Measurements from ENCODE around the gene SLC28A3. TPM values are rescaled to one million over a fixed set of nuclear protein-coding genes. Genes with fewer than 3 reads are reported as not detected.

Gene SLC28A3
- total RNA-seq, 4 donors from 2014 or later, result 0.23 TPM; not detected in 3

DNA sequence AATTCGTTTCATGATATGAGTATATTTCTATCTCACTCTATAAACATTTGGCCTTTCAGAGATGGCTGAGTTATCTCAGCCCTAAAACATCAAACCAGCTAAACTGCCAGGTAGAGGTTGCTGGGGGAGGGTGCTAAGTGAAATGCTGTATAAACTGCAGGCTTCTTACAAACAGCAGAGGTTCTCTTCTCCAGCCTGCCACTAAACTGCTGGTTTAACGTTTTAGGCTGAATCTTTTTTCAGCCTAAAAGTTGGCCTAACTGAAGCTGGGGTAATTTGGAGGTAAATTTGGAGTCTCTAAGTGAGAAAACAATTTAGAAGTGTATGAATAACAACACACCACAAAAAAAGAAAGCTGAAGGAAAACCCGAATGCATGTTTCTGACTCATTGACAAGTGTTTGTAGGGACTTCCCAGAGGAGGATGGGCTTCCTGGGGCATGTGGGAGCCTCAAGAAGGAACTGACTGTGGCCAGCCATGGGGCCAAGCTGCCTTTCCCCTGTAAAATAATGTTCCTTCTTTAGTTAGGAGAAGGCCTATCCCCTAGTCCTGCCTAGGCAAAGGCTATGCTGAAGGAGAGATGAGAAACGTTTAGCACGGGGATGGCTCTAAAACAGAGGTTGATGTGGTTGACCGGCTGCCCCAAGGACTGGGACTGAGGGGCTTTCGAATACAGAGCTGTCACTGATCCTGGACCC is 44.3 kb downstream of the SLC28A3 start:
- no peak overlapping the region for H3K27ac ChIP-seq
- no peaks in the 10 kb centered on the region for H3K27me3 ChIP-seq
- H3K36me3 ChIP-seq, result no peaks in the 10 kb centered on the region
- in situ Hi-C loops (cut with MboI; ENCODE audit: low sequenced_read_pairs in 4 of 4), result no loop called here
- no peak overlapping the region for H3K4me3 ChIP-seq
- no peaks in the 10 kb centered on the region for H3K4me1 ChIP-seq
- TF ChIP-seq, protein P1, sequence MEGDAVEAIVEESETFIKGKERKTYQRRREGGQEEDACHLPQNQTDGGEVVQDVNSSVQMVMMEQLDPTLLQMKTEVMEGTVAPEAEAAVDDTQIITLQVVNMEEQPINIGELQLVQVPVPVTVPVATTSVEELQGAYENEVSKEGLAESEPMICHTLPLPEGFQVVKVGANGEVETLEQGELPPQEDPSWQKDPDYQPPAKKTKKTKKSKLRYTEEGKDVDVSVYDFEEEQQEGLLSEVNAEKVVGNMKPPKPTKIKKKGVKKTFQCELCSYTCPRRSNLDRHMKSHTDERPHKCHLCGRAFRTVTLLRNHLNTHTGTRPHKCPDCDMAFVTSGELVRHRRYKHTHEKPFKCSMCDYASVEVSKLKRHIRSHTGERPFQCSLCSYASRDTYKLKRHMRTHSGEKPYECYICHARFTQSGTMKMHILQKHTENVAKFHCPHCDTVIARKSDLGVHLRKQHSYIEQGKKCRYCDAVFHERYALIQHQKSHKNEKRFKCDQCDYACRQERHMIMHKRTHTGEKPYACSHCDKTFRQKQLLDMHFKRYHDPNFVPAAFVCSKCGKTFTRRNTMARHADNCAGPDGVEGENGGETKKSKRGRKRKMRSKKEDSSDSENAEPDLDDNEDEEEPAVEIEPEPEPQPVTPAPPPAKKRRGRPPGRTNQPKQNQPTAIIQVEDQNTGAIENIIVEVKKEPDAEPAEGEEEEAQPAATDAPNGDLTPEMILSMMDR (IDR thresholded peaks at IDR 0.05 in 4 of 5, conservative IDR thresholded peaks at IDR 0.05 in 1 of 5), result no peak
- no peak for TF ChIP-seq POLR2A (IDR thresholded peaks at IDR 0.05)
- DNase-seq (no peak), ATAC-seq (no peak)
- intact Hi-C loops (cut with DNase I; ENCODE audit: low total_unique reads), result no loop called here
- H3K9me3 ChIP-seq, result no peaks in the 10 kb centered on the region

DNA sequence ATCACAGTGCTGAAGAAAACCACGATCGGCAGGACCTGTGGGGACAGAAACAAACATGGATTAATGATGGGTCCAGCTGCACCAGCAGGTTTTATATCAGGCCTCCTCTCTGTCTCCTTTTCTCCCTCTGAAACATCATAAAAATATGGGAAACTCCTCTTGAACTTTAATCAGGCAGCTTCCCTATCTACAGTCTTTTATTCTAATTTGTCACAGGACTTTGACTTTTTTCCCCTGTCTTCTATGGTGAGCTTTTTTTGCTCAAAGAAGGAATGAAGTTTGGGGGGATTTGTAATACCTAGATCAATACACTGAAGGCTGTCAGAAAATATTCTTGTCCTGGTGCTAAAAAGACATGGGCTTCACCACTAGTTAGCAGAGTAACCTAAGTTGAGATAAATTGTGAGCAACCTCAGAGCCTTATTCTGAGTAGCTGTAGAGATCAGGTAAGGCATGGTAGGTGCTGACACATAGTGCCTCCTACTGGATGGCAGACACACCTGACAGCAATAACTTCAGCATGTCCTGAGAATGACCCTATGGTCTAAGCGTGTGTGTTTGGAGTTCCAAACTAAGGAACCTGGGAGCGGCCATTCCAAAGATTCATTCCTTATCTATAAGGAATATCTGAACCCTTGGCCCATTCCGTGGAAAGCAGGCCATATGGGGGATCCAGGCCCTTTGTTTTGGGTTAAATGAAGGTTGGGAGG is 46.2 kb downstream of the SLC28A3 start:
- no peak overlapping the region for H3K27ac ChIP-seq
- no peaks in the 10 kb centered on the region for H3K9me3 ChIP-seq
- H3K36me3 ChIP-seq, result no peaks in the 10 kb centered on the region
- ATAC-seq (no peak), DNase-seq (no peak)
- H3K27me3 ChIP-seq, result no peaks in the 10 kb centered on the region
- in situ Hi-C loops (cut with MboI; ENCODE audit: low sequenced_read_pairs in 4 of 4) (no loop called here), intact Hi-C loops (cut with DNase I; ENCODE audit: low total_unique reads) (no loop called here)
- no peaks in the 10 kb centered on the region for H3K4me1 ChIP-seq
- H3K4me3 ChIP-seq, result no peak overlapping the region
- TF ChIP-seq, protein P1 (IDR thresholded peaks at IDR 0.05 in 4 of 5, conservative IDR thresholded peaks at IDR 0.05 in 1 of 5), result no peak
- no peak for TF ChIP-seq POLR2A (IDR thresholded peaks at IDR 0.05)

DNA sequence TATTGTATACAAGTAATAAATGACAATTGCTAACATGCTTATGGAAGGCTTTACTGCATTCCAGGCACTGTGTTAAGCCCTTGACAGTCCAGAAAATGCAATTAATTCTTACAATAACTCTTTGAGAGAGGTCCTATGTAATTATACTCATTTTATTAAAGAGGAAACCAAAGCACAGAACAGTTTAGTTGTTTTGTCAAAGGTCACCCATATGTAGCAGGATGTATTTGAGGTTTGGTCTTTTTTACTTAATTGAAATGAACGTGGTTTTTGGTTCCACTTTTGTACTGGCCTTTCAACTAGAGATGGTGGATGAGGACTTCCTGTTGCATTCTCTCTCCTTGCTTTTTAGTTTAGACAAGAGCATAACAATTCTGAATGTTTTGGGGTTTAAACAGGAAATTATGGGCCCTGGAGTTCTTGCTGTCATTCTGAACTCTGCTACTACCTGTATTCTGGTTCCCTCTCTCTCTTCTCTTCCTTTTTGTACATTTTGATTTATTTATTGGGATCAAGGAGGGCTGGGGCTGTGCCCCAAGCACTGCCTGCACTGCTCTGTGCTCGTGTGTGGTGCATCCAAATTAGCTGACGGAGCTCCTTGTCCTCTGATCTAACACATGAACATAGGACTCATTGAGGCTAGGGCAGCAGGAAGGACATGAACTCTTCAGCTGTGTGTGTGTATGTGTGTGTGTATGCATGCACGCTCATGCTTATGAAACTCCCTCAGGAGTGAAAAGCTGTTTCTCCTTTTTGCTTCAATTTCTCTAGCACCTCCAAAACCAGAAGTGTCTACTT is 47.4 kb downstream of the SLC28A3 start:
- in situ Hi-C loops (cut with MboI; ENCODE audit: low sequenced_read_pairs in 4 of 4) (no loop called here), intact Hi-C loops (cut with DNase I; ENCODE audit: low total_unique reads) (no loop called here)
- Histone ChIP-seq H3K27ac (no peak overlapping the region), H3K36me3 (no peaks in the 10 kb centered on the region), H3K27me3 (no peaks in the 10 kb centered on the region), H3K4me3 (no peak overlapping the region), H3K4me1 (no peaks in the 10 kb centered on the region), H3K9me3 (no peaks in the 10 kb centered on the region)
- no peak for DNase-seq
- TF ChIP-seq, protein P1 (IDR thresholded peaks at IDR 0.05 in 4 of 5, conservative IDR thresholded peaks at IDR 0.05 in 1 of 5), result no peak
- TF ChIP-seq POLR2A (IDR thresholded peaks at IDR 0.05), result no peak
- no peak for ATAC-seq

DNA sequence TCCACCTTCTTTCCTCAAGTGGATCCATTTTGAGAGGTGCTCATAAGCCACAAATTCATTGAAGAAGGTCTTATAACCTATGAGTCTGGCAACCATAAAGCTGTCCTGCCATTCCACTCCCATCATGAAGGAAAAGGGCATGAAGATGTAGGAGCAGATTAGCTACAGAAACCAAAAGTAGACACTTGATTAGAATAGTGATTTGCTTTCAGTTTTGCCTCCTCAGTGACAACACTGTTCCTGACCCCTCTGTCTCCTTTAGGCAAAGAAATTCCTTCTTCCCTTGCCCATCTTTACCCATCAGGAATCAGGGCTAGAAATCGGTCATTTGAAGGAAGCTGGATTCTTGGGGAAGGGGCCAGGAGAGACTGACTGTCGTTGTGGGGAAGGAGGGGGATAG is 55.2 kb downstream of the SLC28A3 start:
- no peaks in the 10 kb centered on the region for H3K36me3 ChIP-seq
- no peak for TF ChIP-seq POLR2A (IDR thresholded peaks at IDR 0.05)
- TF ChIP-seq, protein P1 (IDR thresholded peaks at IDR 0.05 in 4 of 5, conservative IDR thresholded peaks at IDR 0.05 in 1 of 5), result no peak
- intact Hi-C loops (cut with DNase I; ENCODE audit: low total_unique reads) (no loop called here), in situ Hi-C loops (cut with MboI; ENCODE audit: low sequenced_read_pairs in 4 of 4) (no loop called here)
- DNase-seq, result no peak
- no peak overlapping the region for H3K4me3 ChIP-seq
- no peak for ATAC-seq
- H3K27ac ChIP-seq, result no peak overlapping the region
- H3K4me1 ChIP-seq, result no peaks in the 10 kb centered on the region
- no peaks in the 10 kb centered on the region for H3K27me3 ChIP-seq
- H3K9me3 ChIP-seq, result no peaks in the 10 kb centered on the region
